Endothelial cell of umbilical vein (primary cell): Measurements from ENCODE around the gene KIF6. TPM values are rescaled to one million over a fixed set of nuclear protein-coding genes. Genes with fewer than 3 reads are reported as not detected.

Source experiments
- BruUV-seq: library from RNA; stranded (reverse); fragments of 400-500 nt; replicated peaks from 2 replicates; lab custom pipeline; 2021; lab: Mats Ljungman, UMichigan
- CTCF ChIA-PET: fragments of 300-600, 350-600 bp; sonication (Branson Sonifier 250); formaldehyde crosslinking; loops from one replicate; lab custom pipeline; 2021; ENCODE audit warnings: antibody characterized with exemption, inconsistent platforms; lab: Charles Lee
- POLR2A ChIA-PET: fragments of 300-600, 350-600 bp; sonication (Branson Sonifier 250); formaldehyde crosslinking; loops from one replicate; lab custom pipeline; 2021; ENCODE audit warnings: antibody characterized with exemption, inconsistent platforms; lab: Charles Lee
- DNase-seq: peaks from one replicate; pipeline ENCODE4 v3.0.0-alpha.2; 2011; ENCODE audit warnings: low read depth, low spot score
- FAIRE-seq: peaks from 2 replicates; lab custom pipeline; 2011; peaks lifted over from hg19 to GRCh38; lab: Jason Lieb, UNC
- H2AFZ ChIP-seq: 2 replicates; pipeline ENCODE4 v1.6.0; 2012; ENCODE audit warnings: low read depth, low read length, control low read depth, inconsistent platforms
- H3K27ac ChIP-seq: 2 replicates; pipeline ENCODE4 v1.5.1; 2011; ENCODE audit warnings: low read depth, mild to moderate bottlenecking, control low read depth, low read length, moderate library complexity; ENCODE audit not compliant: insufficient read depth
- H3K27me3 ChIP-seq, 2 experiments: 2 replicates each; pipeline versions ENCODE4 v1.6.0 to v1.6.1; 2011; ENCODE audit warnings: low read length in 2 of 2, mixed read lengths in 1 of 2; ENCODE audit not compliant: control insufficient read depth in 2 of 2, insufficient read depth in 2 of 2
- H3K36me3 ChIP-seq, 2 experiments: 2 replicates in 1 of 2; 3 replicates in 1 of 2; pipeline ENCODE4 v1.5.1; 2011; ENCODE audit warnings: low read length in 2 of 2, mild to moderate bottlenecking in 1 of 2, moderate library complexity in 1 of 2; ENCODE audit not compliant: control insufficient read depth in 2 of 2, insufficient read depth in 2 of 2; ENCODE audit errors: extremely low read depth in 1 of 2
- H3K4me1 ChIP-seq: 3 replicates; pipeline ENCODE4 v1.5.1; 2011; ENCODE audit warnings: mild to moderate bottlenecking, low read length; ENCODE audit not compliant: control insufficient read depth, insufficient read depth; ENCODE audit errors: extremely low read depth
- H3K4me2 ChIP-seq: 2 replicates; pipeline ENCODE4 v1.6.1; 2011; ENCODE audit warnings: low read length, control low read depth, mixed read lengths; ENCODE audit not compliant: insufficient read depth
- H3K4me3 ChIP-seq, 3 experiments: fragments of 200-600 bp in 1 of 3; sonication (generic), shearing (Covaris generic) in 1 of 3; replicated peaks in 1 of 3; 2 replicates each; pipeline ENCODE4 v1.5.1; 2011 to 2016; ENCODE audit warnings: control low read depth in 3 of 3, low read length in 3 of 3, mild to moderate bottlenecking in 2 of 3, inconsistent platforms in 1 of 3, low read depth in 1 of 3, moderate library complexity in 1 of 3; ENCODE audit not compliant: insufficient read depth in 1 of 3
- H3K79me2 ChIP-seq: 2 replicates; pipeline ENCODE4 v1.6.0; 2012; ENCODE audit warnings: low read length, inconsistent platforms; ENCODE audit not compliant: control insufficient read depth, insufficient read depth
- H3K9ac ChIP-seq: replicated peaks from 2 replicates; pipeline ENCODE3; 2011; ENCODE audit warnings: low read length, control low read depth; ENCODE audit not compliant: insufficient read depth; ENCODE audit errors: extremely low read depth
- H3K9me1 ChIP-seq: replicated peaks from 3 replicates; pipeline ENCODE4 v1.6.0; 2011; ENCODE audit warnings: mild to moderate bottlenecking, low read length; ENCODE audit not compliant: control insufficient read depth, insufficient read depth; ENCODE audit errors: extremely low read depth
- H3K9me3 ChIP-seq: replicated peaks from 2 replicates; pipeline ENCODE4 v1.5.1; 2012; ENCODE audit warnings: low read length, inconsistent platforms; ENCODE audit not compliant: control insufficient read depth, insufficient read depth
- H4K20me1 ChIP-seq: replicated peaks from 2 replicates; pipeline ENCODE3; 2011; ENCODE audit warnings: mild to moderate bottlenecking, low read length; ENCODE audit not compliant: control insufficient read depth, insufficient read depth; ENCODE audit errors: extremely low read depth
- CTCF ChIP-seq, 2 donors: IDR thresholded peaks; 1 replicate in 1 of 2; 2 replicates in 1 of 2; pipeline ENCODE4 v1.5.1; 2011; ENCODE audit warnings: low read length in 2 of 2, mild to moderate bottlenecking in 2 of 2, moderate library complexity in 2 of 2, control low read depth in 1 of 2, inconsistent platforms in 1 of 2, low read depth in 1 of 2; ENCODE audit not compliant: insufficient read depth in 1 of 2; ENCODE audit errors: extremely low read depth in 1 of 2
- EZH2 ChIP-seq: IDR thresholded peaks from 2 replicates; pipeline ENCODE4 v1.6.1; 2012; ENCODE audit warnings: borderline replicate concordance, low read depth, mild to moderate bottlenecking, moderate library complexity, low read length, inconsistent platforms; ENCODE audit not compliant: severe bottlenecking
- FOS ChIP-seq: IDR thresholded peaks from 2 replicates; pipeline ENCODE4 v1.6.1; 2011; ENCODE audit warnings: mild to moderate bottlenecking, low read length, moderate library complexity, borderline replicate concordance; ENCODE audit not compliant: insufficient read depth
- GATA2 ChIP-seq: IDR thresholded peaks from 2 replicates; pipeline ENCODE4 v1.7.0; 2011; ENCODE audit warnings: low read depth, mild to moderate bottlenecking, moderate library complexity, mixed read lengths, low read length; ENCODE audit not compliant: insufficient read length, insufficient read depth
- JUN ChIP-seq: IDR thresholded peaks from 2 replicates; pipeline ENCODE4 v1.6.1; 2011; ENCODE audit warnings: borderline replicate concordance, low read depth; ENCODE audit not compliant: insufficient read length, insufficient read depth
- MAX ChIP-seq: IDR thresholded peaks from 2 replicates; pipeline ENCODE4 v1.6.1; 2011; ENCODE audit not compliant: insufficient read depth, insufficient read length
- MYC ChIP-seq: IDR thresholded peaks from one replicate; pipeline ENCODE4 v1.6.1; 2011; ENCODE audit warnings: mild to moderate bottlenecking, low read depth, low read length
- POLR2A ChIP-seq: IDR thresholded peaks from 2 replicates; pipeline ENCODE4 v1.6.1; 2012; ENCODE audit warnings: low read depth, mild to moderate bottlenecking, control low read depth, low read length
- POLR2AphosphoS5 ChIP-seq: IDR thresholded peaks from 2 replicates; pipeline ENCODE4 v1.6.1; 2012; ENCODE audit warnings: low read depth, mild to moderate bottlenecking, control low read depth, low read length, moderate library complexity; ENCODE audit not compliant: insufficient read depth
- dilution Hi-C: fragments of 300-500 bp; cut with MboI; formaldehyde crosslinking; loops from one replicate; pipeline ENCODE4 v1.15.0; 2019; ENCODE audit warnings: low sequenced_read_pairs; ENCODE audit not compliant: extremely low pct_ligation_motif_present
- intact Hi-C: fragments of 100-400 bp; cut with micrococcal nuclease; formaldehyde crosslinking; loops from one replicate; pipeline ENCODE4 v1.10.0; 2022
- polyA plus RNA-seq, 4 experiments: library from polyadenylated mRNA; depleted of rRNA in 3 of 4; stranded (reverse) in 3 of 4; unstranded in 1 of 4; fragments of >200 nt; gene quantifications; 2 replicates each; pipeline versions ENCODE4 v1.2.1 to v1.2.3, GENCODE V29; 2011 to 2012; ENCODE audit warnings: missing spikeins in 1 of 4
- total RNA-seq: library from RNA; stranded (reverse); gene quantifications from 2 replicates; pipeline ENCODE4 v1.2.3, GENCODE V29; 2021

Gene KIF6
- total and polyA plus RNA-seq, 2 donors (not counting 3 experiments of a cell fraction or from before 2014, with no cell fraction given) = not detected

GRCh38 chr6:39573541-39573940 is 151.7 kb downstream of the KIF6 start:
- Histone ChIP-seq H3K27me3 (no peaks in the 10 kb centered on the region), H2AFZ (no peak overlapping the region), H3K4me1 (no peaks in the 10 kb centered on the region), H3K9me1 (no peaks in the 10 kb centered on the region), H3K9me3 (no peaks in the 10 kb centered on the region), H3K27ac (no peak overlapping the region), H3K4me3 (no peak overlapping the region), H4K20me1 (no peaks in the 10 kb centered on the region), H3K9ac (no peak overlapping the region), H3K79me2 (no peaks in the 10 kb centered on the region), H3K36me3 (no peaks in the 10 kb centered on the region), H3K4me2 (no peak overlapping the region)
- POLR2A ChIA-PET = no interaction called here
- FAIRE-seq = no peak
- DNase-seq = no peak
- BruUV-seq = no TSS peak
- CTCF ChIA-PET = no interaction called here
- intact Hi-C loops = no loop called here
- dilution Hi-C loops = no loop called here
- TF ChIP-seq CTCF (IDR thresholded peaks at IDR 0.05; ENCODE audit: extremely low read depth in 1 of 2, insufficient read depth in 1 of 2, low read depth in 1 of 2, low read length in 2 of 2) (no peak), FOS (no peak), MAX (no peak), MYC (no peak), JUN (no peak), POLR2AphosphoS5 (no peak), POLR2A (no peak), EZH2 (no peak), GATA2 (no peak)
